Measurements from ENCODE around the gene FLACC1.
"Not testable (repeated sequence)": the region's sequence is repeated elsewhere in the genome, so short reads cannot be mapped to it uniquely, and the experiment has no call there.

Gene FLACC1

GRCh38 chr2:201357221-201357620, at the start of gene FLACC1:
Gene FLACC1, minus strand, starts transcription at chr2:201357345. Its CDS starts 5,941 bp downstream, at chr2:201351404.
- no peak for DNase-seq (ENCODE audit: low spot score)

GRCh38 chr2:201406077-201406662, 49.0 kb upstream of the FLACC1 start:
- DNase-seq (ENCODE audit: low spot score) = peak; percentile 17

GRCh38 chr2:201404699-201405280, 47.6 kb upstream of the FLACC1 start:
- DNase-seq (ENCODE audit: low spot score) = no peak

GRCh38 chr2:201403880-201404279, 46.7 kb upstream of the FLACC1 start:
- no peak for DNase-seq (ENCODE audit: low spot score)

GRCh38 chr2:201402651-201403562, 45.8 kb upstream of the FLACC1 start:
- no peak for DNase-seq (ENCODE audit: low spot score)

GRCh38 chr2:201401815-201402214, 44.7 kb upstream of the FLACC1 start:
- no peak for DNase-seq (ENCODE audit: low spot score)

GRCh38 chr2:201396595-201396994, 39.5 kb upstream of the FLACC1 start:
- DNase-seq (ENCODE audit: low spot score) = no peak

- no peak for DNase-seq (ENCODE audit: low spot score)
These were observed 26.0 kb upstream of the FLACC1 start for GRCh38 chr2:201383136-201383535.

GRCh38 chr2:201378496-201379397, 21.6 kb upstream of the FLACC1 start:
- DNase-seq (ENCODE audit: low spot score) = no peak

- DNase-seq (ENCODE audit: low spot score) = no peak
These were observed 20.1 kb upstream of the FLACC1 start for GRCh38 chr2:201377218-201377617.

- DNase-seq (ENCODE audit: low spot score) = no peak
These were observed 12.6 kb upstream of the FLACC1 start for GRCh38 chr2:201369775-201370174.

- DNase-seq (ENCODE audit: low spot score) = not testable (repeated sequence)
These were observed 12.2 kb upstream of the FLACC1 start for GRCh38 chr2:201369318-201369717.

GRCh38 chr2:201366146-201366545, 9.0 kb upstream of the FLACC1 start:
- no peak for DNase-seq (ENCODE audit: low spot score)

GRCh38 chr2:201363857-201364560, 6.9 kb upstream of the FLACC1 start:
- peak; percentile 22 for DNase-seq (ENCODE audit: low spot score)

- DNase-seq (ENCODE audit: low spot score) = no peak
These were observed 5.3 kb upstream of the FLACC1 start for GRCh38 chr2:201362396-201362795.

- DNase-seq (ENCODE audit: low spot score) = no peak
These were observed 4.1 kb upstream of the FLACC1 start for GRCh38 chr2:201361078-201361733.

GRCh38 chr2:201360256-201360655, 3.1 kb upstream of the FLACC1 start:
- no peak for DNase-seq (ENCODE audit: low spot score)

- no peak for DNase-seq (ENCODE audit: low spot score)
These were observed 1.5 kb upstream of the FLACC1 start for GRCh38 chr2:201358684-201359083.

- DNase-seq (ENCODE audit: low spot score) = no peak
These were observed 4.0 kb downstream of the FLACC1 start for GRCh38 chr2:201353116-201353515.

- DNase-seq (ENCODE audit: low spot score) = no peak
These were observed 6.3 kb downstream of the FLACC1 start for GRCh38 chr2:201350879-201351278.

GRCh38 chr2:201349601-201350000, 7.5 kb downstream of the FLACC1 start:
- DNase-seq (ENCODE audit: low spot score) = no peak
